Activated CD8-positive, alpha-beta memory T cell treated with anti-CD3 and anti-CD28 coated beads for 4 hours (primary cell): ENCODE measurements around the gene ZBTB14.

ENCODE experiments used
- DNase-seq, 2 donors: peaks; one replicate each; pipeline ENCODE4 v3.0.0-alpha.2; 2020; ENCODE audit warnings: low read depth in 2 of 2

The ZBTB14 gene

GRCh38 chr18:5288517-5288935 is 7.0 kb downstream of the ZBTB14 start:
- no peak for DNase-seq

- no peak for DNase-seq
Measured at GRCh38 chr18:5287854-5288253, 7.7 kb downstream of the ZBTB14 start.

- DNase-seq: no peak
Measured at GRCh38 chr18:5286525-5286924, 9.0 kb downstream of the ZBTB14 start.

- DNase-seq: no peak
Measured at GRCh38 chr18:5285326-5285725, 10.2 kb downstream of the ZBTB14 start.

GRCh38 chr18:5284808-5285207 is 10.7 kb downstream of the ZBTB14 start:
- DNase-seq: no peak

- DNase-seq: no peak
Measured at GRCh38 chr18:5282770-5283169, 12.8 kb downstream of the ZBTB14 start.

GRCh38 chr18:5276947-5277346 is 18.6 kb downstream of the ZBTB14 start:
- DNase-seq: no peak

GRCh38 chr18:5275872-5276271 is 19.7 kb downstream of the ZBTB14 start:
- DNase-seq: no peak

GRCh38 chr18:5268874-5269273 is 26.7 kb downstream of the ZBTB14 start:
- no peak for DNase-seq

GRCh38 chr18:5266721-5267120 is 28.8 kb downstream of the ZBTB14 start:
- no peak for DNase-seq

- no peak for DNase-seq
Measured at GRCh38 chr18:5253910-5254309, 41.6 kb downstream of the ZBTB14 start.

GRCh38 chr18:5251117-5251516 is 44.4 kb downstream of the ZBTB14 start:
- DNase-seq: no peak

- DNase-seq: no peak
Measured at GRCh38 chr18:5250603-5251002, 44.9 kb downstream of the ZBTB14 start.

- no peak for DNase-seq
Measured at GRCh38 chr18:5244941-5245340, 50.6 kb downstream of the ZBTB14 start.

GRCh38 chr18:5239447-5239846 is 56.1 kb downstream of the ZBTB14 start:
- no peak for DNase-seq
